SK-N-SH (cell line): ENCODE data around the gene MTHFD1L. TPM values are rescaled to one million over a fixed set of nuclear protein-coding genes. Genes with fewer than 3 reads are reported as not detected.

Source experiments
- CTCF ChIA-PET: fragments of 300-600, 350-600 bp; formaldehyde crosslinking; extraction: SDS; loops from one replicate; lab custom pipeline; 2021; lab: Yijun Ruan, JAX
- POLR2A ChIA-PET: fragments of 350-600 bp; sonication (Branson Sonifier 250); formaldehyde crosslinking; extraction: SDS; loops from one replicate; lab custom pipeline; 2020; ENCODE audit warnings: antibody characterized with exemption, inconsistent platforms; lab: Yijun Ruan, JAX
- DNase-seq: peaks from one replicate; pipeline ENCODE4 v3.0.0; 2012
- H2AFZ ChIP-seq: fragments of 200-600 bp; sonication (generic); 2 replicates; pipeline ENCODE4 v1.8.1; 2016; ENCODE audit warnings: antibody characterized with exemption, mild to moderate bottlenecking, low read depth
- H3F3A ChIP-seq: fragments of 200-600 bp; sonication (generic); replicated peaks from 2 replicates; pipeline ENCODE3; 2016; ENCODE audit warnings: antibody characterized with exemption, mild to moderate bottlenecking; ENCODE audit not compliant: insufficient read depth
- H3K27ac ChIP-seq, 2 experiments: fragments of 200-500 bp in 1 of 2; fragments of 200-600 bp in 1 of 2; sonication (Bioruptor generic) in 1 of 2; sonication (generic), shearing (Covaris generic) in 1 of 2; 2 replicates each; pipeline versions ENCODE4 v1.5.1 to v1.6.1; 2014 to 2016; ENCODE audit warnings: low read depth in 2 of 2, inconsistent platforms in 1 of 2, low read length in 1 of 2, mild to moderate bottlenecking in 1 of 2, mixed read lengths in 1 of 2
- H3K27me3 ChIP-seq: fragments of 200-600 bp; sonication (generic), shearing (Covaris generic); 2 replicates; pipeline ENCODE4 v1.6.1; 2016; ENCODE audit warnings: mixed run types; ENCODE audit not compliant: insufficient read depth
- H3K36me3 ChIP-seq, 2 experiments: fragments of 200-500 bp in 1 of 2; fragments of 200-600 bp in 1 of 2; sonication (Bioruptor generic) in 1 of 2; sonication (generic) in 1 of 2; replicated peaks in 1 of 2; 2 replicates each; pipeline versions ENCODE3 to v1.5.1; 2014 to 2016; ENCODE audit warnings: low read length in 1 of 2, mild to moderate bottlenecking in 1 of 2; ENCODE audit not compliant: insufficient read depth in 2 of 2, control insufficient read depth in 1 of 2
- H3K4me1 ChIP-seq, 2 experiments: fragments of 200-500 bp in 1 of 2; fragments of 200-600 bp in 1 of 2; sonication (Bioruptor generic) in 1 of 2; sonication (generic), shearing (Covaris generic) in 1 of 2; 2 replicates each; pipeline versions ENCODE4 v1.5.1 to v1.6.1; 2014 to 2016; ENCODE audit warnings: low read depth in 1 of 2, low read length in 1 of 2, mixed run types in 1 of 2; ENCODE audit not compliant: insufficient read depth in 2 of 2, control insufficient read depth in 1 of 2
- H3K4me2 ChIP-seq: fragments of 200-600 bp; sonication (generic), shearing (Covaris generic); 2 replicates; pipeline ENCODE4 v1.6.1; 2017; ENCODE audit warnings: mixed run types
- H3K4me3 ChIP-seq, 2 experiments: fragments of 200-500 bp in 1 of 2; fragments of 200-600 bp in 1 of 2; sonication (Bioruptor generic) in 1 of 2; sonication (generic), shearing (Covaris generic) in 1 of 2; 2 replicates each; pipeline versions ENCODE4 v1.5.1 to v1.8.1; 2014 to 2016; ENCODE audit warnings: low read depth in 2 of 2, inconsistent platforms in 1 of 2, low read length in 1 of 2, mild to moderate bottlenecking in 1 of 2, mixed read lengths in 1 of 2, moderate library complexity in 1 of 2
- H3K79me2 ChIP-seq: fragments of 200-600 bp; sonication (generic); 2 replicates; pipeline ENCODE4 v1.8.1; 2017; ENCODE audit warnings: mild to moderate bottlenecking; ENCODE audit not compliant: insufficient read depth
- H3K9ac ChIP-seq: fragments of 200-600 bp; sonication (generic); 2 replicates; pipeline ENCODE4 v1.6.1; 2017; ENCODE audit warnings: mixed run types
- H3K9me2 ChIP-seq: fragments of 200-600 bp; sonication (generic); 2 replicates; pipeline ENCODE4 v1.6.1; 2017; ENCODE audit warnings: mixed run types
- H3K9me3 ChIP-seq: fragments of 200-600 bp; sonication (generic); 2 replicates; pipeline ENCODE4 v1.6.1; 2017; ENCODE audit warnings: mixed run types, mild to moderate bottlenecking, moderate library complexity
- H4K20me1 ChIP-seq: fragments of 200-600 bp; sonication (generic); 2 replicates; pipeline ENCODE4 v1.6.1; 2017; ENCODE audit warnings: mild to moderate bottlenecking, mixed run types; ENCODE audit not compliant: insufficient read depth
- CHD2 ChIP-seq: fragments of 150-350 bp; IDR thresholded peaks from 2 replicates; pipeline ENCODE4 v1.6.1; 2018; ENCODE audit warnings: low read length; ENCODE audit not compliant: partially characterized antibody
- ELF1 ChIP-seq: IDR thresholded peaks from 2 replicates; pipeline ENCODE4 v1.4.0; 2012
- EP300 ChIP-seq, 2 experiments: IDR thresholded peaks; 2 replicates each; pipeline versions ENCODE4 v1.4.0 to v1.6.1; 2012; ENCODE audit warnings: borderline replicate concordance in 1 of 2, low read depth in 1 of 2, low read length in 1 of 2
- FOXM1 ChIP-seq: IDR thresholded peaks from 2 replicates; pipeline ENCODE4 v1.4.0; 2012; ENCODE audit warnings: low read depth, mild to moderate bottlenecking
- GATA2 ChIP-seq: sonication (generic); formaldehyde crosslinking; IDR thresholded peaks from 2 replicates; pipeline ENCODE4 v1.5.0; 2020; ENCODE audit warnings: mild to moderate bottlenecking, missing genetic modification reagents
- NRF1 ChIP-seq: IDR thresholded peaks from 2 replicates; pipeline ENCODE4 v1.6.1; 2012; ENCODE audit warnings: low read depth, mild to moderate bottlenecking, low read length
- RAD21 ChIP-seq: IDR thresholded peaks from 2 replicates; pipeline ENCODE4 v1.6.1; 2012; ENCODE audit warnings: mild to moderate bottlenecking, low read length
- RXRA ChIP-seq: IDR thresholded peaks from 2 replicates; pipeline ENCODE4 v1.4.0; 2012; ENCODE audit warnings: low read depth, mild to moderate bottlenecking, borderline replicate concordance
- SMC3 ChIP-seq: IDR thresholded peaks from 2 replicates; pipeline ENCODE4 v1.6.1; 2012; ENCODE audit warnings: low read depth, low read length, improper control_type of control experiment
- TCF12 ChIP-seq: IDR thresholded peaks from 2 replicates; pipeline ENCODE4 v1.4.0; 2012
- TEAD4 ChIP-seq: IDR thresholded peaks from 2 replicates; pipeline ENCODE4 v1.4.0; 2012; ENCODE audit warnings: mild to moderate bottlenecking, borderline replicate concordance; ENCODE audit not compliant: insufficient read depth
- YY1 ChIP-seq: IDR thresholded peaks from 2 replicates; pipeline ENCODE4 v1.4.0; 2012; ENCODE audit warnings: low read depth, mild to moderate bottlenecking
- WGBS: methylation state at CpG from one replicate; pipeline ENCODE4 v1.1.6; 2017; ENCODE audit warnings: low lambda C conversion rate; 5-methylcytosine and 5-hydroxymethylcytosine counted together
- polyA plus RNA-seq, 3 experiments: library from polyadenylated mRNA; depleted of rRNA; stranded (reverse); fragments of >200 nt; gene quantifications; 2 replicates each; pipeline ENCODE4 v1.2.3, GENCODE V29; 2012
- TF ChIP-seq, protein P1 (sequence below): IDR thresholded peaks from 2 replicates; pipeline ENCODE4; 2012
- TF ChIP-seq, protein P2 (sequence below): fragments of 200-600 bp; sonication (generic); IDR thresholded peaks from 2 replicates; pipeline ENCODE4 v1.6.1; 2017; ENCODE audit warnings: antibody characterized with exemption, mild to moderate bottlenecking, moderate library complexity
- TF ChIP-seq, protein P3 (sequence below): fragments of 150-350 bp; IDR thresholded peaks from 2 replicates; pipeline ENCODE4 v1.6.1; 2017; ENCODE audit warnings: antibody characterized with exemption, low read length, low read depth, borderline replicate concordance
- TF ChIP-seq, protein P4 (sequence below): IDR thresholded peaks from 2 replicates; pipeline ENCODE4 v1.4.0; 2012; ENCODE audit warnings: low read depth, borderline replicate concordance
- TF ChIP-seq, protein P5 (sequence below): IDR thresholded peaks from 2 replicates; pipeline ENCODE4 v1.6.1; 2012; ENCODE audit warnings: mild to moderate bottlenecking, low read depth, low read length, moderate library complexity

The MTHFD1L gene
- polyA plus RNA-seq, 1 of the 3 experiments (the other 2 are of a cell fraction), result 37.0 TPM

DNA sequence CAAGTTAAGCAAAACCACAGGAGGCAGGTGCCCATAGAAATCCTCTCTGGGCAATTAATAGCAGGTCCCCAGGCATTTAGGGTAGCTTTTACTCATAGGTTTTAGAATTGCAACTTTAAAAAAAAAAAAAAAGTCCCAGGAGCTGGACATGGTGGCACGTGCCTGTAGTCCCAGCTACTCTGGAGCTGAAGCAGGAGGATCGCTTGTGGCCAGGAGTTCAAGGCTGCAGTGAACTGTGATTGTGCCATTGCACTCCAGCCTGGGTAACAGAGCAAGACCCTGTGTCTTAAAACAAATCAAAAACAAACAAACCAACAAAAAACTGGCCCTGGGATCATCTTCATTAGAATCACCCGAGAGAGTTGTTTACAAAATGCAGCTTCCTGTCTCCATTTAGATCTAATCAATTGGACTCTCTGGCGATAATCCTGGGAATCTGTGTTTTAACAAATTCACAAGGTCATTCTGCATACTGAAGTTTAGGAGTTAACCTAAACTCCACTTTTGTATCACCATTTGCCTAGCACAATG lies 242.5 kb downstream of the MTHFD1L start:
- Histone ChIP-seq H3K4me1 (peaks cover 0 to 14% of the 10 kb centered on the region in 2 experiments; a peak in 2 of 4 replicates), H3K4me3 (no peak overlapping the region), H2AFZ (no peak overlapping the region), H3K27ac (no peak overlapping the region), H4K20me1 (no peaks in the 10 kb centered on the region), H3K27me3 (no peaks in the 10 kb centered on the region), H3K9ac (no peak overlapping the region), H3K79me2 (no peaks in the 10 kb centered on the region), H3K36me3 (peaks cover 0 to 5% of the 10 kb centered on the region in 2 experiments), H3K4me2 (no peak overlapping the region), H3K9me2 (no peaks in the 10 kb centered on the region), H3K9me3 (no peaks in the 10 kb centered on the region), H3F3A (no peaks in the 10 kb centered on the region)
- DNase-seq, result no peak
- ChIA-PET POLR2A (interaction anchor here (0.6 kb wide), 1 partner anchor 1876 kb away, joined by 4 read pairs; no protein-coding TSS in a partner anchor), CTCF (interaction anchor here (1.1 to 1.4 kb wide), 3 partner anchors 12 to 216 kb away, joined by 4 to 5 read pairs (median 4); no protein-coding TSS in a partner anchor)
- no peak for TF ChIP-seq TCF12
- no peak for TF ChIP-seq NRF1
- no peak for TF ChIP-seq RAD21
- TF ChIP-seq ELF1, result no peak
- TF ChIP-seq SMC3, result no peak
- no peak for TF ChIP-seq TEAD4
- TF ChIP-seq YY1, result no peak
- TF ChIP-seq, protein P1, sequence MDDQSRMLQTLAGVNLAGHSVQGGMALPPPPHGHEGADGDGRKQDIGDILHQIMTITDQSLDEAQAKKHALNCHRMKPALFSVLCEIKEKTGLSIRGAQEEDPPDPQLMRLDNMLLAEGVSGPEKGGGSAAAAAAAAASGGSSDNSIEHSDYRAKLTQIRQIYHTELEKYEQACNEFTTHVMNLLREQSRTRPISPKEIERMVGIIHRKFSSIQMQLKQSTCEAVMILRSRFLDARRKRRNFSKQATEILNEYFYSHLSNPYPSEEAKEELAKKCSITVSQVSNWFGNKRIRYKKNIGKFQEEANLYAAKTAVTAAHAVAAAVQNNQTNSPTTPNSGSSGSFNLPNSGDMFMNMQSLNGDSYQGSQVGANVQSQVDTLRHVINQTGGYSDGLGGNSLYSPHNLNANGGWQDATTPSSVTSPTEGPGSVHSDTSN, result no peak
- WGBS, result 86% methylated on average over 4 of the region's 4 CpGs

DNA sequence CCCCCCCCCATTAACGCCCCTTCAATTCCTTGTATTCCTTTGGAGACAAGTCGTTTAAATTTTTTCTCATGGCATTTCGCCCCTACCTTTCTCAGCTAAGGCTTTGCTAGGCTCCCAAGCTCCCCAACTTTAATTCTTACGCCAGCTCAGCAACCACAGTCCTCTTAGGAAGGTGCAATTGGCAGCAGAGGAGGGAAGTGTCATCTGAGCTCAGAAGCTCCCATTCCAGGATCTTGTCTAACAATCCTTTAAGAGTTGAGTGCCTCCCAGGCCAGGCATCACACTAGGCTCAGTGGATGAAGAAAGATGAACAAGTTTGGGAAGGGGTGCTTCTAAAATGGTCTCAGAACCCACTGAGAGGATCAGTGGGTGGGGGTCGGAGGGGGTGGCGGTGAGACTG lies 243.0 kb downstream of the MTHFD1L start:
- 95% methylated on average over 6 of the region's 6 CpGs for WGBS
- H3K27me3 ChIP-seq, result no peaks in the 10 kb centered on the region
- peaks cover 0 to 14% of the 10 kb centered on the region in 2 experiments; a peak in 2 of 4 replicates for H3K4me1 ChIP-seq
- CTCF ChIA-PET, result interaction anchor here (1.1 to 1.4 kb wide), 3 partner anchors 13 to 216 kb away, joined by 4 to 5 read pairs (median 4); no protein-coding TSS in a partner anchor
- H3K27ac ChIP-seq, result no peak overlapping the region
- H4K20me1 ChIP-seq, result no peaks in the 10 kb centered on the region
- no peak overlapping the region for H3K4me2 ChIP-seq
- H3K36me3 ChIP-seq, result peaks cover 0 to under 1% of the 10 kb centered on the region in 2 experiments
- POLR2A ChIA-PET, result no interaction called here
- TF ChIP-seq, protein P2, sequence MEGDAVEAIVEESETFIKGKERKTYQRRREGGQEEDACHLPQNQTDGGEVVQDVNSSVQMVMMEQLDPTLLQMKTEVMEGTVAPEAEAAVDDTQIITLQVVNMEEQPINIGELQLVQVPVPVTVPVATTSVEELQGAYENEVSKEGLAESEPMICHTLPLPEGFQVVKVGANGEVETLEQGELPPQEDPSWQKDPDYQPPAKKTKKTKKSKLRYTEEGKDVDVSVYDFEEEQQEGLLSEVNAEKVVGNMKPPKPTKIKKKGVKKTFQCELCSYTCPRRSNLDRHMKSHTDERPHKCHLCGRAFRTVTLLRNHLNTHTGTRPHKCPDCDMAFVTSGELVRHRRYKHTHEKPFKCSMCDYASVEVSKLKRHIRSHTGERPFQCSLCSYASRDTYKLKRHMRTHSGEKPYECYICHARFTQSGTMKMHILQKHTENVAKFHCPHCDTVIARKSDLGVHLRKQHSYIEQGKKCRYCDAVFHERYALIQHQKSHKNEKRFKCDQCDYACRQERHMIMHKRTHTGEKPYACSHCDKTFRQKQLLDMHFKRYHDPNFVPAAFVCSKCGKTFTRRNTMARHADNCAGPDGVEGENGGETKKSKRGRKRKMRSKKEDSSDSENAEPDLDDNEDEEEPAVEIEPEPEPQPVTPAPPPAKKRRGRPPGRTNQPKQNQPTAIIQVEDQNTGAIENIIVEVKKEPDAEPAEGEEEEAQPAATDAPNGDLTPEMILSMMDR, result no peak
- TF ChIP-seq, protein P3, sequence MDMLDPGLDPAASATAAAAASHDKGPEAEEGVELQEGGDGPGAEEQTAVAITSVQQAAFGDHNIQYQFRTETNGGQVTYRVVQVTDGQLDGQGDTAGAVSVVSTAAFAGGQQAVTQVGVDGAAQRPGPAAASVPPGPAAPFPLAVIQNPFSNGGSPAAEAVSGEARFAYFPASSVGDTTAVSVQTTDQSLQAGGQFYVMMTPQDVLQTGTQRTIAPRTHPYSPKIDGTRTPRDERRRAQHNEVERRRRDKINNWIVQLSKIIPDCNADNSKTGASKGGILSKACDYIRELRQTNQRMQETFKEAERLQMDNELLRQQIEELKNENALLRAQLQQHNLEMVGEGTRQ, result no peak
- no peak for TF ChIP-seq TEAD4
- no peak for TF ChIP-seq TCF12
- TF ChIP-seq, protein P4, sequence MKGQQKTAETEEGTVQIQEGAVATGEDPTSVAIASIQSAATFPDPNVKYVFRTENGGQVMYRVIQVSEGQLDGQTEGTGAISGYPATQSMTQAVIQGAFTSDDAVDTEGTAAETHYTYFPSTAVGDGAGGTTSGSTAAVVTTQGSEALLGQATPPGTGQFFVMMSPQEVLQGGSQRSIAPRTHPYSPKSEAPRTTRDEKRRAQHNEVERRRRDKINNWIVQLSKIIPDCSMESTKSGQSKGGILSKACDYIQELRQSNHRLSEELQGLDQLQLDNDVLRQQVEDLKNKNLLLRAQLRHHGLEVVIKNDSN, result no peak
- no peak for TF ChIP-seq NRF1
- no peak for TF ChIP-seq FOXM1
- TF ChIP-seq, protein P5, sequence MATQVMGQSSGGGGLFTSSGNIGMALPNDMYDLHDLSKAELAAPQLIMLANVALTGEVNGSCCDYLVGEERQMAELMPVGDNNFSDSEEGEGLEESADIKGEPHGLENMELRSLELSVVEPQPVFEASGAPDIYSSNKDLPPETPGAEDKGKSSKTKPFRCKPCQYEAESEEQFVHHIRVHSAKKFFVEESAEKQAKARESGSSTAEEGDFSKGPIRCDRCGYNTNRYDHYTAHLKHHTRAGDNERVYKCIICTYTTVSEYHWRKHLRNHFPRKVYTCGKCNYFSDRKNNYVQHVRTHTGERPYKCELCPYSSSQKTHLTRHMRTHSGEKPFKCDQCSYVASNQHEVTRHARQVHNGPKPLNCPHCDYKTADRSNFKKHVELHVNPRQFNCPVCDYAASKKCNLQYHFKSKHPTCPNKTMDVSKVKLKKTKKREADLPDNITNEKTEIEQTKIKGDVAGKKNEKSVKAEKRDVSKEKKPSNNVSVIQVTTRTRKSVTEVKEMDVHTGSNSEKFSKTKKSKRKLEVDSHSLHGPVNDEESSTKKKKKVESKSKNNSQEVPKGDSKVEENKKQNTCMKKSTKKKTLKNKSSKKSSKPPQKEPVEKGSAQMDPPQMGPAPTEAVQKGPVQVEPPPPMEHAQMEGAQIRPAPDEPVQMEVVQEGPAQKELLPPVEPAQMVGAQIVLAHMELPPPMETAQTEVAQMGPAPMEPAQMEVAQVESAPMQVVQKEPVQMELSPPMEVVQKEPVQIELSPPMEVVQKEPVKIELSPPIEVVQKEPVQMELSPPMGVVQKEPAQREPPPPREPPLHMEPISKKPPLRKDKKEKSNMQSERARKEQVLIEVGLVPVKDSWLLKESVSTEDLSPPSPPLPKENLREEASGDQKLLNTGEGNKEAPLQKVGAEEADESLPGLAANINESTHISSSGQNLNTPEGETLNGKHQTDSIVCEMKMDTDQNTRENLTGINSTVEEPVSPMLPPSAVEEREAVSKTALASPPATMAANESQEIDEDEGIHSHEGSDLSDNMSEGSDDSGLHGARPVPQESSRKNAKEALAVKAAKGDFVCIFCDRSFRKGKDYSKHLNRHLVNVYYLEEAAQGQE, result no peak
- TF ChIP-seq EP300 (IDR thresholded peaks at IDR 0.05; ENCODE audit: borderline replicate concordance in 1 of 2, low read depth in 1 of 2, low read length in 1 of 2), result no peak
- TF ChIP-seq SMC3, result no peak
- TF ChIP-seq RXRA, result no peak
- TF ChIP-seq GATA2 (CRISPR knock-in tag), result no peak
- TF ChIP-seq CHD2, result no peak
- no peaks in the 10 kb centered on the region for H3F3A ChIP-seq
- no peak overlapping the region for H2AFZ ChIP-seq
- H3K4me3 ChIP-seq, result no peak overlapping the region
- no peaks in the 10 kb centered on the region for H3K79me2 ChIP-seq
- no peaks in the 10 kb centered on the region for H3K9me2 ChIP-seq
- H3K9ac ChIP-seq, result no peak overlapping the region
- DNase-seq, result no peak
- no peaks in the 10 kb centered on the region for H3K9me3 ChIP-seq
